Stimulated activated CD4-positive, alpha-beta T cell treated with anti-CD3 and anti-CD28 coated beads, TNF-alpha, amount 100 ng/mL, for 24 hours (primary cell): Measurements from ENCODE around the gene ATXN1.
"Not testable (repeated sequence)": the region's sequence is repeated elsewhere in the genome, so short reads cannot be mapped to it uniquely, and the experiment has no call there.

Experiments used
- DNase-seq, 3 experiments: peaks; one replicate each; pipeline ENCODE4 v3.0.0-alpha.2; 2020; ENCODE audit warnings: low read depth in 3 of 3

Gene ATXN1

GRCh38 chr6:16720861-16721260 lies 40.4 kb downstream of the ATXN1 start:
- no peak for DNase-seq

GRCh38 chr6:16719488-16719887 lies 41.8 kb downstream of the ATXN1 start:
- no peak for DNase-seq

GRCh38 chr6:16718356-16718755 lies 42.9 kb downstream of the ATXN1 start:
- no peak for DNase-seq

GRCh38 chr6:16717275-16717942 lies 43.9 kb downstream of the ATXN1 start:
- no peak for DNase-seq

GRCh38 chr6:16716321-16716858 lies 44.9 kb downstream of the ATXN1 start:
- no peak for DNase-seq

- DNase-seq: no peak
These were observed 47.7 kb downstream of the ATXN1 start for GRCh38 chr6:16713597-16713996.

GRCh38 chr6:16712931-16713484 lies 48.3 kb downstream of the ATXN1 start:
- DNase-seq: peak in 1 of 3 experiments; percentile 31

GRCh38 chr6:16712255-16712930 lies 48.9 kb downstream of the ATXN1 start:
- peak in 1 of 3 experiments; percentile 28 for DNase-seq

GRCh38 chr6:16711546-16712254 lies 49.6 kb downstream of the ATXN1 start:
- DNase-seq: no peak

GRCh38 chr6:16706911-16707783 lies 54.1 kb downstream of the ATXN1 start:
- no peak for DNase-seq

- DNase-seq: not testable (repeated sequence)
These were observed 54.8 kb downstream of the ATXN1 start for GRCh38 chr6:16706491-16706890.

- DNase-seq: no peak
These were observed 55.2 kb downstream of the ATXN1 start for GRCh38 chr6:16706029-16706428.

- DNase-seq: no peak
These were observed 55.9 kb downstream of the ATXN1 start for GRCh38 chr6:16705081-16705993.

- DNase-seq: peak in 2 of 3 experiments; percentile 38 to 66
These were observed 56.7 kb downstream of the ATXN1 start for GRCh38 chr6:16704401-16705045.

- not testable (repeated sequence) for DNase-seq
These were observed 58.5 kb downstream of the ATXN1 start for GRCh38 chr6:16702627-16703378.

- no peak for DNase-seq
These were observed 60.4 kb downstream of the ATXN1 start for GRCh38 chr6:16700916-16701234.

GRCh38 chr6:16700202-16700915 lies 60.9 kb downstream of the ATXN1 start:
- peak in 1 of 3 experiments; percentile 41 for DNase-seq
